ENCODE measurements around the gene NME7.
A peak's percentile ranks its signal among the peaks of the same experiment; 100 is the strongest.
"Not testable (repeated sequence)": the region's sequence is repeated elsewhere in the genome, so short reads cannot be mapped to it uniquely, and the experiment has no call there.

Gene NME7, protein sequence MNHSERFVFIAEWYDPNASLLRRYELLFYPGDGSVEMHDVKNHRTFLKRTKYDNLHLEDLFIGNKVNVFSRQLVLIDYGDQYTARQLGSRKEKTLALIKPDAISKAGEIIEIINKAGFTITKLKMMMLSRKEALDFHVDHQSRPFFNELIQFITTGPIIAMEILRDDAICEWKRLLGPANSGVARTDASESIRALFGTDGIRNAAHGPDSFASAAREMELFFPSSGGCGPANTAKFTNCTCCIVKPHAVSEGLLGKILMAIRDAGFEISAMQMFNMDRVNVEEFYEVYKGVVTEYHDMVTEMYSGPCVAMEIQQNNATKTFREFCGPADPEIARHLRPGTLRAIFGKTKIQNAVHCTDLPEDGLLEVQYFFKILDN

GRCh38 chr1:169367686-169368405, at the start of gene NME7, which contains the start of gene BLZF1:
Gene NME7, minus strand, starts transcription at chr1:169367797. Its CDS starts 87 bp downstream, at chr1:169367710.
Gene BLZF1, plus strand, starts transcription at chr1:169368195. Its CDS starts 1,328 bp downstream, at chr1:169369523.
- DNase-seq (ENCODE audit: low read depth in 2 of 2), result peak; percentile 97

- DNase-seq (ENCODE audit: low read depth in 2 of 2), result no peak
Measured at GRCh38 chr1:169414952-169415351, 47.4 kb upstream of the NME7 start.

DNA sequence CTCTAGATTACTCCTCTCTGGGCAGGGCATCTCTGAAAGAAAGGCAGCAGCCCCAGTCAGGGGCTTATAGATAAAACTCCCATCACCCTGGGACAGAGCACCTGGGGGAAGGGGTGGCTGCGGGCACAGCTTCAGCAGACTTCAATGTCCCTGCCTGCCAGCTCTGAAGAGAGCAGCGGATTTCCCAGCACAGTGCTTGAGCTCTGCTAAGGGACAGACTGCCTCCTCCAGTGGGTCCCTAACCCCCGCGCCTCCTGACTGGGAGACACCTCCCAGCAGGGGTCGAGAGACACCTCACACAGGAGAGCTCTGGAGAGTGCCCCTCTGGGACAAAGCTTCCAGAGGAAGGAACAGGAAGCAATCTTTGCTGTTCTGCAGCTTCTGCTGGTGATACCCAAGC, 40.7 kb upstream of the NME7 start:
- not testable (repeated sequence) for DNase-seq (ENCODE audit: low read depth in 2 of 2)

DNA sequence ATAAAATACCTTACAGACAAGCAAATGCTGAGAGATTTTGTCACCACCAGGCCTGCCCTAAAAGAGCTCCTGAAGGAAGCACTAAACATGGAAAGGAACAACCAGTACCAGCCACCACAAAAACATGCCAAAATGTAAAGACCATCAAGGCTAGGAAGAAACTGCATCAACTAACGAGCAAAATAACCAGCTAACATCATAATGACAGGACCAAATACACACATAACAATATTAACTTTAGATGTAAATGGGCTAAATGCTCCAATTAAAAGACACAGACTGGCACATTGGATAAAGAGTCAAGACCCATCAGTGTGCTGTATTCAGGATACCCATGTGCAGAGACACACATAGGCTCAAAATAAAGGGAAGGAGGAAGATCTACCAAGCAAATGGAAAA, 35.0 kb upstream of the NME7 start:
- DNase-seq (ENCODE audit: low read depth in 2 of 2), result not testable (repeated sequence)

GRCh38 chr1:169395955-169396354, 28.4 kb upstream of the NME7 start:
- DNase-seq (ENCODE audit: low read depth in 2 of 2), result no peak

GRCh38 chr1:169392406-169392805, 24.8 kb upstream of the NME7 start:
- DNase-seq (ENCODE audit: low read depth in 2 of 2), result no peak

- no peak for DNase-seq (ENCODE audit: low read depth in 2 of 2)
Measured at GRCh38 chr1:169390303-169390702, 22.7 kb upstream of the NME7 start.

GRCh38 chr1:169387399-169387798, 19.8 kb upstream of the NME7 start:
- no peak for DNase-seq (ENCODE audit: low read depth in 2 of 2)

GRCh38 chr1:169383449-169383848, 15.9 kb upstream of the NME7 start:
- no peak for DNase-seq (ENCODE audit: low read depth in 2 of 2)

DNA sequence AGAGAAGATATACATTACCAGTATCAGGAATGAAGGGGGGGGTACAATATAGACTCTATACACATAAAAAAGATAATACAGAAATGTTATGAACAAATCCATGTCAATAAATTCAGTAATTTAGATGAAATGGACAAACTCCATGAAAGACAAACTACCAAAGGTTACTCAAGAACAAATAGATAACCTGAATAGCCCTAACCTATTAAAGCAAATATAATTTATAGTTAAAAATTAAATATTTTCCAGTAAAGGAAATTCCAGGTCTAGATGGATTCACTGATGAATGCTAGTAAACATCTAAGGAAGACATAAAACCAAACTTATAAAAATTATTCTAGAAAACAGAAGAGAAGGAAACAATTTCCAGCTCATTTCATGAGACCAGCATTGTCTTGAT, 13.6 kb upstream of the NME7 start:
- no peak for DNase-seq (ENCODE audit: low read depth in 2 of 2)

- no peak for DNase-seq (ENCODE audit: low read depth in 2 of 2)
Measured at GRCh38 chr1:169371404-169371803, 3.8 kb upstream of the NME7 start.

GRCh38 chr1:169368406-169368769, 791 bp upstream of the NME7 start:
- no peak for DNase-seq (ENCODE audit: low read depth in 2 of 2)

- DNase-seq (ENCODE audit: low read depth in 2 of 2), result no peak
Measured at GRCh38 chr1:169367096-169367685, 406 bp downstream of the NME7 start.

DNA sequence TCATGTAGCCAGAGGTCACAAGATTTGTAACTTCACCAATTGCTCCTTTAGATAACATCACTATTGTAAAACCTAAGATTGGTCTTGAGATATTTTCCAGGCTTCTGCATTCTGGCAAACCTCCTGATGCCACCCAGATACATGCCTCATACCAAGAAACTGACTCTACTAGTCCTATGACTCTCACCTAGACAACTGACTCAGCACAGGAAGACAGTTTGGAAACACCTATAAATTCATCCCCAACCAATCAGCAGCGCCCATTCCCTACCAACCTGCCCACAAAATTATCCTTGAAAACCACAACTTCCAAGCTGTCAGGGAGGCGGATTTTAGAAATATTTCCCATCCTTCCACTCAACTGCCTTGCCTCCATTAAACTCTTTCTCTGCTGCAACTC, 2.6 kb downstream of the NME7 start:
- DNase-seq (ENCODE audit: low read depth in 2 of 2), result no peak

DNA sequence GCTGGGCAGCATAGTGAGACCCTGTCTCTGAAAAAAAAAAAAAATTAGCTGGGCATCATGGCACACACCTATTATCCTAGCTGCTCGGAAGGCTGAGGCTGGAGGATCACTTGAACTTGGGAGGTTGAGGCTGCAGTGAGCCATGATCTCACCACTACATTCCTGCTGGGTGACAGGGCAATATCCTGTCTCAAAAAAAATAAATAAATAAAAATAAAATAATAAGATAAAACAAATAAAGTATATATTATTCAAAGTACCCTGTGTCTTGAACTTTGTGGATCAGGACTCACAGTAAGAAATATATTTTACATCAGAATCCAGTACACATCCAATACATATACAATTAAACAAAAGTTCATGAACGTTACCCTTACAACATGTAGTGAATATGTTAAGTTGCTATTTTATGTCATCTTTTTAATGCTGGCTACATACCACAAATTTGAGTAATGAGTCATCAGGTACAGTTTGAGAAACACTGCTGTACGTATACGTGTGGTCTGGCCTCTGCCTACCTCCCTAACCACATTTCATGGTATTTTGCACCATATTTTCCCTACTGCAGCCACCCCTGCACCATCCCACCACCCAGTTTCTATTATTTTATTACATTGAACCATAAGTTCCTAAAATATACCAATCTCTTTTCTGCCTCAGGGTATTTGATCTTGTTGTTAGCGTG, 4.4 kb downstream of the NME7 start:
- DNase-seq (ENCODE audit: low read depth in 2 of 2), result no peak

DNA sequence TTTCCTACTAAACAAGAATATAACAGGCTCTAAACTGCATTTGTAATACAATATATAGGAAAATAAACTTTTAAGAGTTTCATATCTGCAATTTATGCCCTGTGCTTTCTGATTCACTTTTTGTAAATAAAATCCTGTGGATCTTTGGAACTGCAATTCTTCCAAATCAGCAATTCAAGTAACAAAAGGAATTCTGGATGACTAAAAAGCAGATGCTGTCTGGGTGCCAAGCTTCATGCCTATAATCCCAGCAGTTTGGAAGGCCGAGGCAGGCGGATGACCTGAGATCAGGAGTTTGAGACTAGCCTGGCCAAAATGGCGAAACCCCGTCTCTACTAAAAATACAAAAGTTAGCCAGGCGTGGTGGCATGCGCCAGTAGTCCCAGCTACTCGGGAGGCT, 6.3 kb downstream of the NME7 start:
- no peak for DNase-seq (ENCODE audit: low read depth in 2 of 2)

DNA sequence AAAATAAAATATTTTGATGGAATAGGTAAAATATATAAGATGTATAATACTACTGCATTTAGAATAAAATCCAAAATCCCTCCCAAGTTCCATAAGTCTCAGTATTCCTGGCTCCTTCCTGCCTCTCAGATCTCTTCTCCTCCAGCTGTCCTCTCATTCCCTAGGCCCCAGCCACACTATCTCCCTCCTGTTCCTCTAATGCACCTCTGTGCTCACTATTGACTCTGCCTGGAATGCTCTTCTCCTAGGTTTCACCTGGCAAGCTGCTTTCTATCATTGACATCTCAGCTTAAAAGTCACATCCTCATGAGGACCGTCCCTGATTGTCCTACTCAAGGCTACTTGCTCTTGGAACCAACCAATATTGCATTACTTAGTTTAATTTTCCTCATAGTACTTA, 7.2 kb downstream of the NME7 start:
- no peak for DNase-seq (ENCODE audit: low read depth in 2 of 2)

DNA sequence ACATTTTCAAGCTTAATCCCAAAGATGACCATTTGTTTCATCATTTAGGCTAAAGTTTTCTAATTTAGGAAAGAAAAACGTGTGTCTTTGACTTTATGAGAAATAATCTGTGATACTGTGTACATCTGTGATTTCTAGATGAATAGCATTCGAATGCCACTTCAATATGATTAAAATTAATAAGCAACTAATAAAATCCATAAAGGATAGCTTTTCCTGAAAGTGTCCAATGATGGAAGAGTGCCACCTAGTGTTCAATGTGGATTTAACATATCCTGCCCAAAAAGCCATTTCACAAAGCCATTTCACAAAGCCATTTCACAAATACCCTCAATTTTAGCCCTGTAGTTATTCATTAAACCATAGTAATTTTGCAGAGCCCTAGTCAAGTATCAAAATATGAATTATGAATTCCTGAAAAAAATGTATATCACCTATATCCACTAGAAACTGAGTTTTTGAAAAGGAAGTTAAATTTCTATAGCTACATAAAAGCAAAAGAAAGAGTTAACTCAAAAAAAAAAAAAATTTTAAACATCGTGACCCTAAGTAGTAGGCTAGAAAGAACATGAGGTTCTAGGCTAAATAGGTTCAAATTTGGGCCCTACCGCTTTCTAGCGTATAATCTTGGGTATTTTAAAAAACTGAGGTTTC, 19.1 kb downstream of the NME7 start:
- DNase-seq (ENCODE audit: low read depth in 2 of 2), result no peak

- DNase-seq (ENCODE audit: low read depth in 2 of 2), result no peak
Measured at GRCh38 chr1:169347688-169348382, 19.8 kb downstream of the NME7 start.

- DNase-seq (ENCODE audit: low read depth in 2 of 2), result no peak
Measured at GRCh38 chr1:169346036-169346589, 21.5 kb downstream of the NME7 start.

- no peak for DNase-seq (ENCODE audit: low read depth in 2 of 2)
Measured at GRCh38 chr1:169345511-169345910, 22.1 kb downstream of the NME7 start.
